Inferior parietal cortex (tissue), 1 donor: ENCODE measurements around the gene TDRKH.

Source experiments
- DNase-seq: peaks from one replicate; pipeline ENCODE4 v3.0.0-alpha.2; 2016; ENCODE audit errors: extremely low spot score

The TDRKH gene

GRCh38 chr1:151790071-151790939 lies at the start of gene TDRKH:
TDRKH (minus strand) TSS chr1:151790500; CDS start chr1:151783022, 7,478 bp downstream.
- DNase-seq: peak; percentile 98

- peak; percentile 77 for DNase-seq
These were observed 49.4 kb upstream of the TDRKH start, which contains the start of gene C2CD4D for GRCh38 chr1:151839457-151840403. C2CD4D (minus strand) TSS chr1:151839820; CDS start chr1:151838989, 831 bp downstream.

- DNase-seq: no peak
These were observed 48.7 kb upstream of the TDRKH start for GRCh38 chr1:151839082-151839412.

GRCh38 chr1:151838222-151839081 lies 48.2 kb upstream of the TDRKH start:
- no peak for DNase-seq

GRCh38 chr1:151837884-151838221 lies 47.6 kb upstream of the TDRKH start:
- no peak for DNase-seq

- DNase-seq: no peak
These were observed 46.9 kb upstream of the TDRKH start for GRCh38 chr1:151837197-151837596.

GRCh38 chr1:151835596-151835995 lies 45.3 kb upstream of the TDRKH start:
- DNase-seq: no peak

GRCh38 chr1:151834239-151834638 lies 43.9 kb upstream of the TDRKH start:
- DNase-seq: no peak

- no peak for DNase-seq
These were observed 43.0 kb upstream of the TDRKH start for GRCh38 chr1:151833172-151833900.

GRCh38 chr1:151832318-151832980 lies 42.1 kb upstream of the TDRKH start:
- DNase-seq: no peak

- DNase-seq: no peak
These were observed 41.3 kb upstream of the TDRKH start, which contains the start of gene RORC for GRCh38 chr1:151831605-151832004. RORC (minus strand) TSS chr1:151831802; CDS start chr1:151831764, 38 bp downstream.

- no peak for DNase-seq
These were observed 40.9 kb upstream of the TDRKH start for GRCh38 chr1:151831256-151831591.

GRCh38 chr1:151830055-151830454 lies 39.8 kb upstream of the TDRKH start:
- no peak for DNase-seq

GRCh38 chr1:151829352-151830046 lies 39.2 kb upstream of the TDRKH start:
- DNase-seq: no peak

GRCh38 chr1:151828921-151829320 lies 38.6 kb upstream of the TDRKH start:
- no peak for DNase-seq

GRCh38 chr1:151827853-151828252 lies 37.6 kb upstream of the TDRKH start:
- DNase-seq: no peak

- DNase-seq: no peak
These were observed 35.7 kb upstream of the TDRKH start for GRCh38 chr1:151825751-151826660.

- no peak for DNase-seq
These were observed 34.9 kb upstream of the TDRKH start for GRCh38 chr1:151825204-151825603.

GRCh38 chr1:151823175-151823574 lies 32.9 kb upstream of the TDRKH start:
- DNase-seq: no peak
